ENCODE results near the gene BET1L. TPM values are rescaled to one million over a fixed set of nuclear protein-coding genes. Genes with fewer than 3 reads are reported as not detected.

BET1L gene
- polyA plus RNA-seq, 1 experiment, result 75.0 TPM

GRCh38 chr11:202490-202889, 4.7 kb downstream of the BET1L start:
- Histone ChIP-seq H3K4me3 (ENCODE audit: low read depth, low read length) (no peak overlapping the region), H3K27me3 (ENCODE audit: control insufficient read depth, insufficient read depth, low read length) (no peaks in the 10 kb centered on the region), H3K27ac (ENCODE audit: low read depth, low read length) (no peak overlapping the region), H3K9me3 (ENCODE audit: control insufficient read depth, insufficient read depth, low read length) (no peaks in the 10 kb centered on the region; the same call in 1 of the 2 replicates)
- no peak for TF ChIP-seq CTCF (IDR thresholded peaks at IDR 0.05; ENCODE audit: low read depth, low read length)
- DNase-seq (ENCODE audit: low read depth, low spot score), result no peak
- ChIA-PET CTCF (no interaction called here), POLR2A (no interaction called here)

DNA sequence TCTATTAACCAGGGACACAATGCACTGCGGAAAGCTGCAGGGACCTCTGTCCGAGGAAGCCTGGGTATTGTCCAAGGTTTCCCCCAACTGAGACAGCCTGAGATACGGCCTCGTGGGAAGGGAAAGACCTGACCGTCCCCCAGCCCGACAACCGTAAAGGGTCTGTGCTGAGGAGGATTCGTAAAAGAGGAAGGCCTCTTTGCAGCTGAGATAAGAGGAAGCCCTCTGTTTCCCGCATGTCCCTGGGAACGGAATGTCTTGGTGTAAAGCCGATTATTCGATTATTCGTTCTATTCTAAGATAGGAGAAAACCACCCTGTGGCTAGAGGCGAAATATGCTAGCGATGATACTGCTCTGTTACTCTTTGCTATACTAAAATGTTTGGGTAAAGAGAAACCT, 5.2 kb downstream of the BET1L start:
- ChIA-PET POLR2A (no interaction called here), CTCF (no interaction called here)
- DNase-seq (ENCODE audit: low read depth, low spot score), result no peak
- no peak overlapping the region for H3K4me3 ChIP-seq (ENCODE audit: low read depth, low read length)
- TF ChIP-seq CTCF (IDR thresholded peaks at IDR 0.05; ENCODE audit: low read depth, low read length), result no peak
- no peaks in the 10 kb centered on the region; the same call in 1 of the 2 replicates for H3K9me3 ChIP-seq (ENCODE audit: control insufficient read depth, insufficient read depth, low read length)
- H3K27ac ChIP-seq (ENCODE audit: low read depth, low read length), result no peak overlapping the region
- no peaks in the 10 kb centered on the region for H3K27me3 ChIP-seq (ENCODE audit: control insufficient read depth, insufficient read depth, low read length)

DNA sequence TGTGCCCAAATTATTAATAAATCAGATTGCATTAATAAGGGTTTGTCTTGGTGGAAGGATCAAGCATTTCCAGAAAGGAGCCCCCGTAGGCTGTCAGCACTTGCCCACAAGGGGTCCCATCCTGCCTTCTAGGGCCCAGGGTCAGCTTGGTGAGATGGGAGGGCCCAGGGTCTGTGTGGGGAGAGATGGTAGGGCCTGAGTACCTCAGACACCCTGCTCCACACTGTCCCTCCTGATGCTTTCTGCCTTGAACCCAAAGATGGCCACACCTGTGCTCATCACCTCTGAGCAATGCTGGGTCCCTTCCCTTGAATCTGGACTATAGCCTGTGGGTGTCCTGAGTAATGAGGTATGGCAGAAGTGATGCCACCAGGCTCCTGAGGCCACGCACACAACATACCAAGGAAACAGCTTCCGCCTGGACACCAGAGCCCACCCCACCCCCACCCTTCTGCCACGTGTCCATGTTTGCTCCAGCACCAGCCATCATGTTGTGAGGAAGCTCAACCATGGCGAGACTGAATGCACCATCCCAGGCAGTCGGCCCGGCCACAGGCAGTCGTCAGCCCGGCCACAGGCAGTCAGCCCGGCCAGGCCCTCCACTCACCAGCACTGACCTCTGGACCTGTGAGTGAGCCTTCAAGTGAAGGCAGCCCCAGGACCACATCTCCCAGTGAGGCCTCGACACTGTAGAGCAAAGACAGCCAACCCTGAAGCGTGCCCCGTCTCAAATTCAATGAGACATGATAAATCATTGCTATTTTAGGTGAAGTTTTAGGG, 6.8 kb downstream of the BET1L start:
- POLR2A ChIA-PET, result no interaction called here
- Histone ChIP-seq H3K4me3 (ENCODE audit: low read depth, low read length) (no peak overlapping the region), H3K27me3 (ENCODE audit: control insufficient read depth, insufficient read depth, low read length) (no peaks in the 10 kb centered on the region), H3K9me3 (ENCODE audit: control insufficient read depth, insufficient read depth, low read length) (no peaks in the 10 kb centered on the region; the same call in 1 of the 2 replicates), H3K27ac (ENCODE audit: low read depth, low read length) (no peak overlapping the region)
- TF ChIP-seq CTCF (IDR thresholded peaks at IDR 0.05; ENCODE audit: low read depth, low read length), result no peak
- CTCF ChIA-PET, result no interaction called here
- DNase-seq (ENCODE audit: low read depth, low spot score), result no peak

GRCh38 chr11:199782-200181, 7.4 kb downstream of the BET1L start:
- Histone ChIP-seq H3K4me3 (ENCODE audit: low read depth, low read length) (no peak overlapping the region), H3K9me3 (ENCODE audit: control insufficient read depth, insufficient read depth, low read length) (no peaks in the 10 kb centered on the region; the same call in 1 of the 2 replicates), H3K27me3 (ENCODE audit: control insufficient read depth, insufficient read depth, low read length) (no peaks in the 10 kb centered on the region), H3K27ac (ENCODE audit: low read depth, low read length) (no peak overlapping the region)
- no peak for TF ChIP-seq CTCF (IDR thresholded peaks at IDR 0.05; ENCODE audit: low read depth, low read length)
- ChIA-PET POLR2A (no interaction called here), CTCF (no interaction called here)
- DNase-seq (ENCODE audit: low read depth, low spot score), result no peak

GRCh38 chr11:199004-199581, 8.1 kb downstream of the BET1L start:
- no peak for DNase-seq (ENCODE audit: low read depth, low spot score)
- Histone ChIP-seq H3K9me3 (ENCODE audit: control insufficient read depth, insufficient read depth, low read length) (no peaks in the 10 kb centered on the region; the same call in 1 of the 2 replicates), H3K27ac (ENCODE audit: low read depth, low read length) (no peak overlapping the region), H3K4me3 (ENCODE audit: low read depth, low read length) (no peak overlapping the region), H3K27me3 (ENCODE audit: control insufficient read depth, insufficient read depth, low read length) (no peaks in the 10 kb centered on the region)
- TF ChIP-seq CTCF (IDR thresholded peaks at IDR 0.05; ENCODE audit: low read depth, low read length), result no peak
- ChIA-PET POLR2A (no interaction called here), CTCF (no interaction called here)
